Mesenchymal stem cell (in vitro differentiated cells and primary cell): Measurements from ENCODE around the gene GSK3B.

Experiments
- DNase-seq: peaks from one replicate; pipeline ENCODE4 v3.0.0-alpha.2; 2013
- H2AFZ ChIP-seq: one replicate; pipeline ENCODE4 v1.6.1; 2013; ENCODE audit warnings: low read depth, mild to moderate bottlenecking, control low read depth, inconsistent platforms, low read length, moderate library complexity
- H2AK5ac ChIP-seq: 2 replicates; pipeline ENCODE4 v1.6.1; 2013; ENCODE audit warnings: low read length, moderate library complexity, mild to moderate bottlenecking, inconsistent platforms; ENCODE audit not compliant: severe bottlenecking
- H2BK120ac ChIP-seq: one replicate; pipeline ENCODE4 v1.6.1; 2013; ENCODE audit warnings: low read depth, mild to moderate bottlenecking, inconsistent platforms, low read length, moderate library complexity
- H2BK12ac ChIP-seq, 2 experiments: one replicate each; pipeline ENCODE4 v1.6.1; 2013; ENCODE audit warnings: inconsistent platforms in 2 of 2, low read length in 2 of 2, mild to moderate bottlenecking in 2 of 2, moderate library complexity in 2 of 2, control low read depth in 1 of 2
- H2BK15ac ChIP-seq: one replicate; pipeline ENCODE4 v1.6.1; 2013; ENCODE audit warnings: mild to moderate bottlenecking, low read depth, inconsistent platforms; ENCODE audit not compliant: poor library complexity, severe bottlenecking
- H2BK5ac ChIP-seq: 2 replicates; pipeline ENCODE4 v1.6.1; 2013; ENCODE audit warnings: low read depth, mild to moderate bottlenecking, low read length, control low read depth, inconsistent platforms; ENCODE audit not compliant: poor library complexity, severe bottlenecking
- H3K14ac ChIP-seq, 2 experiments: one replicate each; pipeline ENCODE4 v1.6.1; 2013; ENCODE audit warnings: inconsistent platforms in 2 of 2, low read length in 2 of 2, control low read depth in 1 of 2, mild to moderate bottlenecking in 1 of 2, moderate library complexity in 1 of 2
- H3K18ac ChIP-seq, 2 experiments: one replicate each; pipeline ENCODE4 v1.6.1; 2013; ENCODE audit warnings: inconsistent platforms in 2 of 2, low read length in 2 of 2, control low read depth in 1 of 2, low read depth in 1 of 2, mild to moderate bottlenecking in 1 of 2
- H3K23ac ChIP-seq, 2 experiments: one replicate each; pipeline ENCODE4 v1.6.1; 2013; ENCODE audit warnings: inconsistent platforms in 2 of 2, low read length in 2 of 2, mild to moderate bottlenecking in 2 of 2, moderate library complexity in 2 of 2, control low read depth in 1 of 2
- H3K27ac ChIP-seq: 2 replicates; pipeline ENCODE4 v1.5.1; 2013; ENCODE audit warnings: mild to moderate bottlenecking, moderate library complexity, low read length, control low read depth, inconsistent platforms; ENCODE audit not compliant: poor library complexity, severe bottlenecking
- H3K27me3 ChIP-seq, 2 experiments: 2 replicates each; pipeline versions ENCODE4 v1.6.1 to v1.7.0; 2013; ENCODE audit warnings: low read length in 2 of 2, mild to moderate bottlenecking in 2 of 2, moderate library complexity in 2 of 2, control low read depth in 1 of 2, inconsistent platforms in 1 of 2; ENCODE audit not compliant: control insufficient read depth in 1 of 2, insufficient read depth in 1 of 2
- H3K36me3 ChIP-seq, 2 experiments: 2 replicates each; pipeline versions ENCODE4 v1.6.1 to v1.7.0; 2013; ENCODE audit warnings: low read length in 2 of 2, control low read depth in 1 of 2, inconsistent platforms in 1 of 2, low read depth in 1 of 2, mild to moderate bottlenecking in 1 of 2; ENCODE audit not compliant: insufficient read depth in 2 of 2, control insufficient read depth in 1 of 2
- H3K4ac ChIP-seq, 2 experiments: one replicate each; pipeline ENCODE4 v1.6.1; 2013; ENCODE audit warnings: inconsistent platforms in 2 of 2, low read length in 2 of 2, mild to moderate bottlenecking in 2 of 2, moderate library complexity in 2 of 2, control low read depth in 1 of 2, low read depth in 1 of 2
- H3K4me1 ChIP-seq: 2 replicates; pipeline ENCODE4 v1.6.1; 2013; ENCODE audit warnings: low read depth, low read length, control low read depth; ENCODE audit not compliant: control insufficient read depth, insufficient read depth
- H3K4me2 ChIP-seq: 2 replicates; pipeline ENCODE4 v1.6.1; 2013; ENCODE audit warnings: low read length, mild to moderate bottlenecking, inconsistent platforms; ENCODE audit not compliant: poor library complexity, severe bottlenecking
- H3K4me3 ChIP-seq, 2 experiments: 2 replicates each; pipeline versions ENCODE4 v1.5.1 to v1.7.0; 2013; ENCODE audit warnings: low read length in 2 of 2, mild to moderate bottlenecking in 2 of 2, control low read depth in 1 of 2, low read depth in 1 of 2; ENCODE audit not compliant: insufficient read depth in 1 of 2
- H3K79me1 ChIP-seq: replicated peaks from 2 replicates; pipeline ENCODE4 v1.6.1; 2013; ENCODE audit warnings: mild to moderate bottlenecking, control low read depth, low read length, inconsistent platforms; ENCODE audit not compliant: poor library complexity, severe bottlenecking
- H3K9ac ChIP-seq: 2 replicates; pipeline ENCODE4 v1.7.0; 2013; ENCODE audit warnings: mild to moderate bottlenecking, low read length, moderate library complexity
- H3K9me3 ChIP-seq: 2 replicates; pipeline ENCODE4 v1.7.0; 2013; ENCODE audit warnings: mild to moderate bottlenecking, low read length; ENCODE audit not compliant: control insufficient read depth
- H4K8ac ChIP-seq: one replicate; pipeline ENCODE4 v1.6.1; 2013; ENCODE audit warnings: inconsistent platforms, mild to moderate bottlenecking, low read length, moderate library complexity
- H4K91ac ChIP-seq: one replicate; pipeline ENCODE4 v1.6.1; 2013; ENCODE audit warnings: mild to moderate bottlenecking, low read length, inconsistent platforms
- WGBS: methylation state at CpG from one replicate; pipeline ENCODE4 v1.1.7; 2013; ENCODE audit warnings: mixed read lengths; 5-methylcytosine and 5-hydroxymethylcytosine counted together

Gene GSK3B

DNA sequence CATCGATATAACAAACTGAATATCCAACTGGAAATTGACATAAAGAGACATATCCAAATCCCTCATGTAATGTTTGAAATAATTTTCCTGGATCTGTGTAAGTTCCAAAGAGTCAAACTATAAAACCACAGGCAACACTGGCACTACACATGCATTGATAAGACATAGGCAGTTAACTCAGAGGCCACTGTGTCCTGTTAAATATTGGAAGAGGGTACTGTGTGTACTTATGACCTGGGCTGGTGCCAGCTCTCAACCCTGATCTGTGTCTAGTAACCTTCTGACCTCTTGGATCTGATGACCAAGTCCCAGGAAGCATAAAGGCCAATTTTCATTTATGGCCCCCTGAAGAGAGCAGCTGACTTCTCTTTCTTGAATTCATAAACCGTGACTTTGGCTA is 307.8 kb downstream of the GSK3B start:
- Histone ChIP-seq H3K14ac (no peak overlapping the region), H3K27ac (no peak overlapping the region), H3K23ac (no peak overlapping the region), H3K9me3 (no peaks in the 10 kb centered on the region), H3K4me1 (no peaks in the 10 kb centered on the region), H3K9ac (no peak overlapping the region), H2AK5ac (no peak overlapping the region), H3K36me3 (no peaks in the 10 kb centered on the region), H2AFZ (no peak overlapping the region), H4K8ac (no peak overlapping the region), H3K4me2 (no peak overlapping the region), H3K18ac (no peak overlapping the region), H3K4ac (no peak overlapping the region), H3K79me1 (no peaks in the 10 kb centered on the region), H3K27me3 (no peaks in the 10 kb centered on the region), H4K91ac (no peak overlapping the region), H2BK12ac (no peak overlapping the region), H3K4me3 (no peak overlapping the region), H2BK120ac (no peak overlapping the region), H2BK15ac (no peak overlapping the region), H2BK5ac (no peak overlapping the region)
- 43% methylated on average over 1 of the region's 2 CpGs for WGBS
- no peak for DNase-seq

DNA sequence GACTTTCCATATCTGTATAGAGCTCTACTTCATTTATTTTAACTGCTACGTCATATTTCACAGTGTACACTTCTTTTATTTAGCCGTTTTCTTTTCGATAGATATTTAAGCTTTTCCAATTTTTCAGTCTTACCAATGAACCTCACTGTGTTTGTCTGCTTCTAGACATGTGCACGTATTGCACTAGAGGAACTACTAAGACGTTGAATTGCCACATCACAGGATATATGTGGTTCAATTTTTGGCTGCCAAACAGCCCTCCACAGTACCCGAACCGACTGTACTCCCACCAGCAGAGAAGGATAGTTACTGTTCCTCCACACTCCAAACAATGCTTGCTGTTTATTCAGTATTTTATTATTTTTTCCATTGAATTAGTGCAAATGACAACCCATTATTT is 310.4 kb downstream of the GSK3B start:
- Histone ChIP-seq H2BK15ac (no peak overlapping the region), H2BK12ac (no peak overlapping the region), H4K8ac (no peak overlapping the region), H3K79me1 (no peaks in the 10 kb centered on the region), H3K4me2 (no peak overlapping the region), H3K9ac (no peak overlapping the region), H3K27ac (no peak overlapping the region), H3K4me3 (no peak overlapping the region), H3K23ac (no peak overlapping the region), H3K36me3 (no peaks in the 10 kb centered on the region), H4K91ac (no peak overlapping the region), H2AFZ (no peak overlapping the region), H2BK5ac (no peak overlapping the region), H3K9me3 (no peaks in the 10 kb centered on the region), H3K18ac (no peak overlapping the region), H3K4ac (no peak overlapping the region), H3K14ac (no peak overlapping the region), H3K4me1 (no peaks in the 10 kb centered on the region), H3K27me3 (no peaks in the 10 kb centered on the region), H2BK120ac (no peak overlapping the region), H2AK5ac (no peak overlapping the region)
- WGBS = 78% methylated on average over 7 of the region's 7 CpGs
- DNase-seq = no peak

DNA sequence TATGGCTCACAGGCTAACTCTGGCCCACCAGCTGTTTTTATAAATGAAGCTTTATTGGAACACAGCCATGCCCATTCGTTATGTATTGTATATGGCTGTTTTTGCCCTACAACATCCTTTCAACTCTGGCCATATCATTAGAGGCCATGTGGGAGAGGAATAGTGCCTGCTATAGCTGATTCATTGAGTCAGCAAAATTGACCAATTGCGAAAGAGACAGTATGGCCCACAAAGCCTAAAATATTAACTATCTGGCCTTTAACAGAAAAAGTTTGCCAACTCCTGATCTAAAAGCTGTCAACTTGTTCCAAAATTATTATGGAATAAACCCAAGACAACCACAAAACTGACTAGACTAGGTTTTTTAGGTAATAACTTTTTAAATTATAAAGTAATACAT is 311.0 kb downstream of the GSK3B start:
- DNase-seq = no peak
- Histone ChIP-seq H3K9ac (no peak overlapping the region), H3K27me3 (no peaks in the 10 kb centered on the region), H3K23ac (no peak overlapping the region), H3K36me3 (no peaks in the 10 kb centered on the region), H2AFZ (no peak overlapping the region), H4K91ac (no peak overlapping the region), H3K79me1 (no peaks in the 10 kb centered on the region), H3K4ac (no peak overlapping the region), H3K4me1 (no peaks in the 10 kb centered on the region), H3K9me3 (no peaks in the 10 kb centered on the region), H4K8ac (no peak overlapping the region), H2BK5ac (no peak overlapping the region), H3K18ac (no peak overlapping the region), H3K4me2 (no peak overlapping the region), H2BK12ac (no peak overlapping the region), H2BK120ac (no peak overlapping the region), H2AK5ac (no peak overlapping the region), H2BK15ac (no peak overlapping the region), H3K14ac (no peak overlapping the region), H3K27ac (no peak overlapping the region), H3K4me3 (no peak overlapping the region)
- WGBS = 96% methylated on average over 2 of the region's 2 CpGs

DNA sequence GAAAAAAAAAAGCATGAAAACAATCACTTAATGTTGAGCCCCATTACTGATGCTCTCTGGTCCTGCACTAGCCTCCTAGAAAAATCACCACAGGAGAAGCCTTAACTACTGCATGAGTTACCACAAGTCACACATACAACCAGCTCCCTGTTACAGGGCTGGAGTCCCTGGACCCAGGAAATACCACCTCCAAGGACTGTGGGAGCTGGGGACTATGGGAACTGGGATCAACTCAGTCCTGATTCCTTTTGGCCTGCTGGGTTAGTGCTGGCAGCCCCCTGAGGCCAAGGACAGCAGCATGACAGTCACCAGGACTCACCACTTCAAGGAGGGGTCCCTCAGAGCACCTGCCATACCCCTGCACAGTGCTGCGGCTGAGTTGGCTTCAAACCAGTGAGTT is 311.8 kb downstream of the GSK3B start:
- Histone ChIP-seq H3K79me1 (no peaks in the 10 kb centered on the region), H2AK5ac (no peak overlapping the region), H3K27me3 (no peaks in the 10 kb centered on the region), H3K9me3 (no peaks in the 10 kb centered on the region), H2AFZ (no peak overlapping the region), H4K8ac (no peak overlapping the region), H3K9ac (no peak overlapping the region), H3K36me3 (no peaks in the 10 kb centered on the region), H3K23ac (no peak overlapping the region), H2BK5ac (no peak overlapping the region), H3K4ac (no peak overlapping the region), H2BK15ac (no peak overlapping the region), H3K27ac (no peak overlapping the region), H3K4me1 (no peaks in the 10 kb centered on the region), H3K4me3 (no peak overlapping the region), H4K91ac (no peak overlapping the region), H3K4me2 (no peak overlapping the region), H2BK120ac (no peak overlapping the region), H3K18ac (no peak overlapping the region), H3K14ac (no peak overlapping the region), H2BK12ac (no peak overlapping the region)
- 94% methylated on average over 1 of the region's 1 CpG for WGBS
- DNase-seq = no peak
